SK-N-SH treated with all-trans-retinoic acid at 6 μM for 48 hours (cell line): ENCODE results near the gene DYNC1H1.

Experiments
- ATAC-seq: fragments of 200-7000 bp; cut with Tn5 transposase; 3 replicates; pipeline ENCODE4 v1.9.1; 2020; ENCODE audit warnings: mild to moderate bottlenecking, moderate library complexity
- ARNTL ChIP-seq: fragments of 450-650 bp; formaldehyde crosslinking; IDR thresholded peaks from 2 replicates; pipeline ENCODE4 v1.5.0; 2020; ENCODE audit warnings: low read depth, mild to moderate bottlenecking, moderate library complexity, borderline replicate concordance
- BACH2 ChIP-seq: fragments of 250-450 bp; sonication (Bioruptor Pico); IDR thresholded peaks from 2 replicates; pipeline ENCODE4 v1.9.0; 2021; ENCODE audit warnings: mild to moderate bottlenecking, borderline replicate concordance
- GLIS3 ChIP-seq: fragments of 250-450 bp; sonication (Bioruptor Pico); IDR thresholded peaks from 2 replicates; pipeline ENCODE4 v1.5.0; 2020; ENCODE audit warnings: mild to moderate bottlenecking, moderate library complexity
- ISL1 ChIP-seq: fragments of 250-450 bp; sonication (Bioruptor Pico); IDR thresholded peaks from 2 replicates; pipeline ENCODE4 v2.1.2; 2022; ENCODE audit warnings: mild to moderate bottlenecking, moderate library complexity
- PPARA ChIP-seq: fragments of 250-450 bp; sonication (Bioruptor Pico); IDR thresholded peaks from 2 replicates; pipeline ENCODE4 v1.5.0; 2020; ENCODE audit warnings: mild to moderate bottlenecking, borderline replicate concordance
- RARB ChIP-seq: fragments of 250-450 bp; sonication (Bioruptor Pico); IDR thresholded peaks from 2 replicates; pipeline ENCODE4 v1.8.0; 2021; ENCODE audit warnings: mild to moderate bottlenecking, moderate library complexity
- SNAI2 ChIP-seq: fragments of 250-450 bp; sonication (Bioruptor Pico); IDR thresholded peaks from 2 replicates; pipeline ENCODE4 v1.5.0; 2020; ENCODE audit warnings: mild to moderate bottlenecking, moderate library complexity
- TCF4 ChIP-seq: fragments of 250-450 bp; sonication (Bioruptor Pico); IDR thresholded peaks from 2 replicates; pipeline ENCODE4 v1.8.0; 2021; ENCODE audit warnings: mild to moderate bottlenecking, moderate library complexity, borderline replicate concordance
- TOX ChIP-seq: fragments of 250-450 bp; sonication (Bioruptor Pico); IDR thresholded peaks from 2 replicates; pipeline ENCODE4 v1.8.0; 2021; ENCODE audit warnings: mild to moderate bottlenecking, moderate library complexity, borderline replicate concordance
- ZC3H10 ChIP-seq: fragments of 250-450 bp; sonication (Bioruptor Pico); IDR thresholded peaks from 2 replicates; pipeline ENCODE4 v1.5.1; 2021; ENCODE audit warnings: mild to moderate bottlenecking, moderate library complexity
- ZNF565 ChIP-seq: fragments of 450-650 bp; formaldehyde crosslinking; conservative IDR thresholded peaks from 2 replicates; pipeline ENCODE4 v1.5.0; 2020; ENCODE audit warnings: low read depth, mild to moderate bottlenecking, moderate library complexity
- ZNF70 ChIP-seq: fragments of 450-650 bp; formaldehyde crosslinking; IDR thresholded peaks from 2 replicates; pipeline ENCODE4 v1.5.0; 2020; ENCODE audit warnings: mild to moderate bottlenecking, moderate library complexity
- ZNF8 ChIP-seq: fragments of 450-650 bp; formaldehyde crosslinking; IDR thresholded peaks from 2 replicates; pipeline ENCODE4 v1.5.0; 2020; ENCODE audit warnings: mild to moderate bottlenecking, moderate library complexity
- TF ChIP-seq, protein P1 (sequence below): fragments of 250-450 bp; sonication (Bioruptor Pico); IDR thresholded peaks from 2 replicates; pipeline ENCODE4 v1.5.1; 2020; ENCODE audit warnings: low read depth, mild to moderate bottlenecking, moderate library complexity
- TF ChIP-seq, protein P2 (sequence below): fragments of 250-450 bp; sonication (Bioruptor Pico); IDR thresholded peaks from 2 replicates; pipeline ENCODE4 v1.5.1; 2021; ENCODE audit warnings: mild to moderate bottlenecking, moderate library complexity
- TF ChIP-seq, protein P3 (sequence below): fragments of 250-450 bp; sonication (Bioruptor Pico); IDR thresholded peaks from 2 replicates; pipeline ENCODE4 v1.8.0; 2021; ENCODE audit warnings: low read depth, mild to moderate bottlenecking, moderate library complexity, borderline replicate concordance
- TF ChIP-seq, protein P4 (sequence below): fragments of 250-450 bp; sonication (Bioruptor Pico); IDR thresholded peaks from 2 replicates; pipeline ENCODE4 v1.5.0; 2020; ENCODE audit warnings: mild to moderate bottlenecking, moderate library complexity
- TF ChIP-seq, protein P5 (sequence below): fragments of 250-450 bp; sonication (Bioruptor Pico); IDR thresholded peaks from 2 replicates; pipeline ENCODE4 v1.8.0; 2020; ENCODE audit warnings: mild to moderate bottlenecking, moderate library complexity, borderline replicate concordance

The DYNC1H1 gene

DNA sequence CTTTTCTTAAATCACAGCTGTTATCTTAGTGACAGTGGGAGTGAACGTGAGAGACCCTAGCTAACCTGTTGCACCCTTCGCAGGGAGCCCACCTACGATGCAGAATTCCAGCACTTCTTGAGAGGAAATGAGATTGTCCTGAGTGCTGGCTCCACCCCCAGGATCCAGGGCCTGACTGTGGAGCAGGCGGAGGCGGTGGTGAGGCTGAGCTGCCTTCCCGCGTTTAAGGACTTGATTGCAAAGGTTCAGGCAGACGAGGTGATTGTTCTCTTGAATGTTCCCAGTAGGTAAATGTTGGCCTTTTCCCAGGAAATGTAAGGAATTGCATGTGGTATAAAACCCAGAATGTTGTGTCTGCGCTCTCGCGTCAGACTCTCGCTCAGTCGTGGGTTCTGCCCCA lies 75.8 kb downstream of the DYNC1H1 start:
- no peak for TF ChIP-seq BACH2 (CRISPR knock-in tag)
- TF ChIP-seq, protein P1, sequence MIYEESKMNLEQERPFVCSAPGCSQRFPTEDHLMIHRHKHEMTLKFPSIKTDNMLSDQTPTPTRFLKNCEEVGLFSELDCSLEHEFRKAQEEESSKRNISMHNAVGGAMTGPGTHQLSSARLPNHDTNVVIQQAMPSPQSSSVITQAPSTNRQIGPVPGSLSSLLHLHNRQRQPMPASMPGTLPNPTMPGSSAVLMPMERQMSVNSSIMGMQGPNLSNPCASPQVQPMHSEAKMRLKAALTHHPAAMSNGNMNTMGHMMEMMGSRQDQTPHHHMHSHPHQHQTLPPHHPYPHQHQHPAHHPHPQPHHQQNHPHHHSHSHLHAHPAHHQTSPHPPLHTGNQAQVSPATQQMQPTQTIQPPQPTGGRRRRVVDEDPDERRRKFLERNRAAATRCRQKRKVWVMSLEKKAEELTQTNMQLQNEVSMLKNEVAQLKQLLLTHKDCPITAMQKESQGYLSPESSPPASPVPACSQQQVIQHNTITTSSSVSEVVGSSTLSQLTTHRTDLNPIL (CRISPR knock-in tag) = no peak
- TF ChIP-seq, all 23 proteins: peak for 0
- no peak for ATAC-seq

DNA sequence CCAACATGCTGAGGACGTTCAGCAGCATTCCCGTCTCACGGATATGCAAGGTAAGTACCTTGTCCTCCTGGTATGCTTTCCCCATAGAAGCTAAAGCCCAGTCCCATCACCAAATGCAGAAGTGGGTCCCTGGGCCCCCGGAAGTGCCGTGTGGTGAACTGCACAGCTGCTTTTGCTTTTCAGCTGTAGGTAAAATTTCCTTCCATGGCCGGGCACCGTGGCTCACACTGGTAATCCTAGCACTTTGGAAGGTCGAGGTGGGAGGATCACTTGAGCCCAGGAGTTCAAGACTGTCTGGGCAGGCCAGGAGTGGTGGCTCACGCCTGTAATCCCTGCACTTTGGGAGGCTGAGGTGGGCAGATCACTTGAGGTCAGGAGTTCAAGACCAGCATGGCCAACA lies 78.3 kb downstream of the DYNC1H1 start:
- no peak for ATAC-seq
- no peak for TF ChIP-seq ZNF565 (CRISPR knock-in tag)
- no peak for TF ChIP-seq TCF4
- no peak for TF ChIP-seq ARNTL (CRISPR knock-in tag)
- TF ChIP-seq, protein P2, sequence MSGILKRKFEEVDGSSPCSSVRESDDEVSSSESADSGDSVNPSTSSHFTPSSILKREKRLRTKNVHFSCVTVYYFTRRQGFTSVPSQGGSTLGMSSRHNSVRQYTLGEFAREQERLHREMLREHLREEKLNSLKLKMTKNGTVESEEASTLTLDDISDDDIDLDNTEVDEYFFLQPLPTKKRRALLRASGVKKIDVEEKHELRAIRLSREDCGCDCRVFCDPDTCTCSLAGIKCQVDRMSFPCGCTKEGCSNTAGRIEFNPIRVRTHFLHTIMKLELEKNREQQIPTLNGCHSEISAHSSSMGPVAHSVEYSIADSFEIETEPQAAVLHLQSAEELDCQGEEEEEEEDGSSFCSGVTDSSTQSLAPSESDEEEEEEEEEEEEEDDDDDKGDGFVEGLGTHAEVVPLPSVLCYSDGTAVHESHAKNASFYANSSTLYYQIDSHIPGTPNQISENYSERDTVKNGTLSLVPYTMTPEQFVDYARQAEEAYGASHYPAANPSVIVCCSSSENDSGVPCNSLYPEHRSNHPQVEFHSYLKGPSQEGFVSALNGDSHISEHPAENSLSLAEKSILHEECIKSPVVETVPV (CRISPR knock-in tag) = no peak

DNA sequence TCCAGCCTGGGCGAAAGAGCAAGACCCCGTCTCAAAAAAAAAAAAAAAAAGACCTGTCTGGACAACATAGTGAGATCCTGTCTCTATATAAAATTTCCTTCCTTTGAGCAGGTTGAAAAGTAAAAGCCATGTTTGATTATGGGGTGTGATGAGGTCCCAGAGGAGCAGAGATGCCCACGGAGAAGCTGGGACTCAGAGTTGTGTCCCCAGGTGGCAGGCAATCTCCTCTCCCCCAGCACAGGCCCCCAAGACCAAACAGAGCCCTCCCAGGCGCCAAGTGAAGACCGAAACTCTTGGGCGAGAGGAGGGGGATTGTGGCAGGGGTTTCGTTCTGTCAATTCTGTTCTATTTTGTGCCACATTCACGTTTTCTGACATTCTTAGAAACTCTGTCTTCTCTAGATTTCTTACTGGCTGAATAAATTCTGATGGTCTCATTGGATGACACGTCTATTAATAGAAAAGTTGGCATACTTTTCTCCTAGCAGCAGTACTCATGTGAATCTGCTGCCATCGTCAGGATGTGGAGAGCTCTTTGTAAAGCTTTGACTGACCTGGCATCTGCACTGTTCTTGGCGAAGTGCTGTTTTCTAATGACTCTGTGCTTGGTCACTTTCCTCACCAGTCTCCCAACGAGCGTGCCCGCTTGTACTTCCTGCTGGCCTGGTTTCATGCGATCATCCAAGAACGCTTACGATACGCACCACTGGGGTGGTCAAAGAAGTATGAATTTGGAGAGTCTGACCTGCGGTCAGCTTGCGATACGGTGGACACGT lies 79.1 kb downstream of the DYNC1H1 start:
- TF ChIP-seq RARB (CRISPR knock-in tag) (no peak), ZNF565 (CRISPR knock-in tag) (no peak), ISL1 (CRISPR knock-in tag) (no peak), SNAI2 (CRISPR knock-in tag) (no peak), ZNF8 (no peak), BACH2 (CRISPR knock-in tag) (no peak), ZC3H10 (CRISPR knock-in tag) (no peak), PPARA (CRISPR knock-in tag) (no peak), GLIS3 (no peak), TCF4 (no peak), ARNTL (CRISPR knock-in tag) (no peak), TOX (CRISPR knock-in tag) (no peak), ZNF70 (no peak)
- TF ChIP-seq, protein P3, sequence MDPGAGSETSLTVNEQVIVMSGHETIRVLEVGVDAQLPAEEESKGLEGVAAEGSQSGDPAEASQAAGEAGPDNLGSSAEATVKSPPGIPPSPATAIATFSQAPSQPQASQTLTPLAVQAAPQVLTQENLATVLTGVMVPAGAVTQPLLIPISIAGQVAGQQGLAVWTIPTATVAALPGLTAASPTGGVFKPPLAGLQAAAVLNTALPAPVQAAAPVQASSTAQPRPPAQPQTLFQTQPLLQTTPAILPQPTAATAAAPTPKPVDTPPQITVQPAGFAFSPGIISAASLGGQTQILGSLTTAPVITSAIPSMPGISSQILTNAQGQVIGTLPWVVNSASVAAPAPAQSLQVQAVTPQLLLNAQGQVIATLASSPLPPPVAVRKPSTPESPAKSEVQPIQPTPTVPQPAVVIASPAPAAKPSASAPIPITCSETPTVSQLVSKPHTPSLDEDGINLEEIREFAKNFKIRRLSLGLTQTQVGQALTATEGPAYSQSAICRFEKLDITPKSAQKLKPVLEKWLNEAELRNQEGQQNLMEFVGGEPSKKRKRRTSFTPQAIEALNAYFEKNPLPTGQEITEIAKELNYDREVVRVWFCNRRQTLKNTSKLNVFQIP (CRISPR knock-in tag) = no peak
- TF ChIP-seq, protein P4, sequence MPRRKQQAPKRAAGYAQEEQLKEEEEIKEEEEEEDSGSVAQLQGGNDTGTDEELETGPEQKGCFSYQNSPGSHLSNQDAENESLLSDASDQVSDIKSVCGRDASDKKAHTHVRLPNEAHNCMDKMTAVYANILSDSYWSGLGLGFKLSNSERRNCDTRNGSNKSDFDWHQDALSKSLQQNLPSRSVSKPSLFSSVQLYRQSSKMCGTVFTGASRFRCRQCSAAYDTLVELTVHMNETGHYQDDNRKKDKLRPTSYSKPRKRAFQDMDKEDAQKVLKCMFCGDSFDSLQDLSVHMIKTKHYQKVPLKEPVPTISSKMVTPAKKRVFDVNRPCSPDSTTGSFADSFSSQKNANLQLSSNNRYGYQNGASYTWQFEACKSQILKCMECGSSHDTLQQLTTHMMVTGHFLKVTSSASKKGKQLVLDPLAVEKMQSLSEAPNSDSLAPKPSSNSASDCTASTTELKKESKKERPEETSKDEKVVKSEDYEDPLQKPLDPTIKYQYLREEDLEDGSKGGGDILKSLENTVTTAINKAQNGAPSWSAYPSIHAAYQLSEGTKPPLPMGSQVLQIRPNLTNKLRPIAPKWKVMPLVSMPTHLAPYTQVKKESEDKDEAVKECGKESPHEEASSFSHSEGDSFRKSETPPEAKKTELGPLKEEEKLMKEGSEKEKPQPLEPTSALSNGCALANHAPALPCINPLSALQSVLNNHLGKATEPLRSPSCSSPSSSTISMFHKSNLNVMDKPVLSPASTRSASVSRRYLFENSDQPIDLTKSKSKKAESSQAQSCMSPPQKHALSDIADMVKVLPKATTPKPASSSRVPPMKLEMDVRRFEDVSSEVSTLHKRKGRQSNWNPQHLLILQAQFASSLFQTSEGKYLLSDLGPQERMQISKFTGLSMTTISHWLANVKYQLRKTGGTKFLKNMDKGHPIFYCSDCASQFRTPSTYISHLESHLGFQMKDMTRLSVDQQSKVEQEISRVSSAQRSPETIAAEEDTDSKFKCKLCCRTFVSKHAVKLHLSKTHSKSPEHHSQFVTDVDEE (CRISPR knock-in tag) = no peak
- TF ChIP-seq, protein P1 (CRISPR knock-in tag) = no peak
- TF ChIP-seq, protein P2 (CRISPR knock-in tag) = no peak
- TF ChIP-seq, protein P5, sequence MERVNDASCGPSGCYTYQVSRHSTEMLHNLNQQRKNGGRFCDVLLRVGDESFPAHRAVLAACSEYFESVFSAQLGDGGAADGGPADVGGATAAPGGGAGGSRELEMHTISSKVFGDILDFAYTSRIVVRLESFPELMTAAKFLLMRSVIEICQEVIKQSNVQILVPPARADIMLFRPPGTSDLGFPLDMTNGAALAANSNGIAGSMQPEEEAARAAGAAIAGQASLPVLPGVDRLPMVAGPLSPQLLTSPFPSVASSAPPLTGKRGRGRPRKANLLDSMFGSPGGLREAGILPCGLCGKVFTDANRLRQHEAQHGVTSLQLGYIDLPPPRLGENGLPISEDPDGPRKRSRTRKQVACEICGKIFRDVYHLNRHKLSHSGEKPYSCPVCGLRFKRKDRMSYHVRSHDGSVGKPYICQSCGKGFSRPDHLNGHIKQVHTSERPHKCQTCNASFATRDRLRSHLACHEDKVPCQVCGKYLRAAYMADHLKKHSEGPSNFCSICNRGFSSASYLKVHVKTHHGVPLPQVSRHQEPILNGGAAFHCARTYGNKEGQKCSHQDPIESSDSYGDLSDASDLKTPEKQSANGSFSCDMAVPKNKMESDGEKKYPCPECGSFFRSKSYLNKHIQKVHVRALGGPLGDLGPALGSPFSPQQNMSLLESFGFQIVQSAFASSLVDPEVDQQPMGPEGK (CRISPR knock-in tag) = no peak
- ATAC-seq = no peak
